Measurements from ENCODE around the gene PRKCE.

GRCh38 chr2:45894211-45894610 lies 242.7 kb downstream of the PRKCE start:
- TF ChIP-seq CTCF (IDR thresholded peaks at IDR 0.05 in 2 of 3, conservative IDR thresholded peaks at IDR 0.05 in 1 of 3; ENCODE audit: borderline replicate concordance in 1 of 3, insufficient read depth in 1 of 3, low read depth in 2 of 3, low read length in 2 of 3), result no peak
- TF ChIP-seq RAD21 (IDR thresholded peaks at IDR 0.05; ENCODE audit: low read depth), result no peak
- no peak for TF ChIP-seq ZFX (IDR thresholded peaks at IDR 0.05)
- no peak for TF ChIP-seq POLR2AphosphoS5 (IDR thresholded peaks at IDR 0.05; ENCODE audit: low read depth, low read length)
- no peak for TF ChIP-seq EZH2phosphoT487 (IDR thresholded peaks at IDR 0.05; ENCODE audit: borderline replicate concordance)
- no peak for TF ChIP-seq SP1 (IDR thresholded peaks at IDR 0.05; ENCODE audit: low read depth)
- TF ChIP-seq FOSL1 (IDR thresholded peaks at IDR 0.05; ENCODE audit: low read depth), result no peak
- TF ChIP-seq EZH2 (IDR thresholded peaks at IDR 0.05), result no peak
- TF ChIP-seq REST (IDR thresholded peaks at IDR 0.05; ENCODE audit: low read depth), result no peak
